GM23248 (cell line): ENCODE results near the gene MTERF4.

Experiments used
- EZH2 ChIP-seq: fragments of 200-600 bp; sonication (generic); IDR thresholded peaks from 2 replicates; pipeline ENCODE4 v1.6.1; 2018; ENCODE audit warnings: antibody characterized with exemption, mild to moderate bottlenecking; ENCODE audit not compliant: insufficient read depth, poor library complexity, severe bottlenecking
- EZH2phosphoT487 ChIP-seq: fragments of 200-600 bp; sonication (generic); IDR thresholded peaks from 2 replicates; pipeline ENCODE4 v1.6.1; 2018; ENCODE audit warnings: antibody characterized with exemption, moderate library complexity, mild to moderate bottlenecking, low read depth; ENCODE audit not compliant: insufficient read depth

- TF ChIP-seq EZH2 = no peak
- no peak for TF ChIP-seq EZH2phosphoT487
These were observed 47.0 kb upstream of the MTERF4 start, which contains the start of gene PASK for GRCh38 chr2:241148891-241149674.
